ENCODE results near the gene HS3ST3A1. TPM values are rescaled to one million over a fixed set of nuclear protein-coding genes. Genes with fewer than 3 reads are reported as not detected.

The HS3ST3A1 gene
- total RNA-seq, 1 donor from 2014 or later, result 8.6 TPM

- Histone ChIP-seq H3K4me1 (peaks cover 14% of the 10 kb centered on the region), H3K27me3 (no peaks in the 10 kb centered on the region), H3K9me3 (no peaks in the 10 kb centered on the region), H3K36me3 (no peaks in the 10 kb centered on the region), H3K27ac (no peak overlapping the region), H3K4me3 (no peak overlapping the region)
- intact Hi-C loops (cut with DNase I), result no loop called here
- no peak for DNase-seq (ENCODE audit: extremely low spot score in 2 of 2)
- TF ChIP-seq, protein P1, sequence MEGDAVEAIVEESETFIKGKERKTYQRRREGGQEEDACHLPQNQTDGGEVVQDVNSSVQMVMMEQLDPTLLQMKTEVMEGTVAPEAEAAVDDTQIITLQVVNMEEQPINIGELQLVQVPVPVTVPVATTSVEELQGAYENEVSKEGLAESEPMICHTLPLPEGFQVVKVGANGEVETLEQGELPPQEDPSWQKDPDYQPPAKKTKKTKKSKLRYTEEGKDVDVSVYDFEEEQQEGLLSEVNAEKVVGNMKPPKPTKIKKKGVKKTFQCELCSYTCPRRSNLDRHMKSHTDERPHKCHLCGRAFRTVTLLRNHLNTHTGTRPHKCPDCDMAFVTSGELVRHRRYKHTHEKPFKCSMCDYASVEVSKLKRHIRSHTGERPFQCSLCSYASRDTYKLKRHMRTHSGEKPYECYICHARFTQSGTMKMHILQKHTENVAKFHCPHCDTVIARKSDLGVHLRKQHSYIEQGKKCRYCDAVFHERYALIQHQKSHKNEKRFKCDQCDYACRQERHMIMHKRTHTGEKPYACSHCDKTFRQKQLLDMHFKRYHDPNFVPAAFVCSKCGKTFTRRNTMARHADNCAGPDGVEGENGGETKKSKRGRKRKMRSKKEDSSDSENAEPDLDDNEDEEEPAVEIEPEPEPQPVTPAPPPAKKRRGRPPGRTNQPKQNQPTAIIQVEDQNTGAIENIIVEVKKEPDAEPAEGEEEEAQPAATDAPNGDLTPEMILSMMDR (IDR thresholded peaks at IDR 0.05), result no peak
- TF ChIP-seq POLR2A (IDR thresholded peaks at IDR 0.05) (no peak), POLR2AphosphoS5 (IDR thresholded peaks at IDR 0.05; ENCODE audit: insufficient read depth in 1 of 2, low read depth in 1 of 2) (no peak)
Observed at GRCh38 chr17:13537871-13538643, 63.7 kb downstream of the HS3ST3A1 start.

DNA sequence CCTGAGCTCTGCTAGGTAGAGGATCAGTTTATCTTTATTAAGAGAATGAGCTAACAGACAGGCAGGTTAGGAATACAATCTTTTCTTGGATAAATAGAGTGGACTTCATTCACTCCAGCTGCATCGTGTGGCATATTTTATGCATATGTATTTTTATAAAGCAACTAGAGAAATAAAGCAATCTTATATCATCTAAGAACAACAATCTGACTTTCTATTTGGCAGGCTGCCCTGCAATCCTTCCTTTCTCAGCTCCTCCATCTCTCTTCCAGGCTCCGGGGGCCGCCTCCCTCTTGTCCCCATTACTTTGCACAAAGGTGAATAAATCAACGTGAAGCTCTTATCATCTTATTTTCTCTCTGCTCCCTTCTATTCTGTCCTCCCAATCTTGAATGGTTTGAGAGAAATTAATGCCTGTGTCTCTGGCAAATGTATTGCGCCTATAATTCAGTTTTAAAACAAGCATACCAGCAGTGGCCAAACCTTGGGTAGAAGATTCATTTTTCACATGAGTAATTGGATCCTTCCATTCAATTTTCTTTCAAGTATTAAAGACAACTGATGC, 64.5 kb downstream of the HS3ST3A1 start:
- Histone ChIP-seq H3K36me3 (no peaks in the 10 kb centered on the region), H3K4me1 (peaks cover 14% of the 10 kb centered on the region), H3K27me3 (no peaks in the 10 kb centered on the region), H3K9me3 (no peaks in the 10 kb centered on the region), H3K4me3 (no peak overlapping the region), H3K27ac (no peak overlapping the region)
- TF ChIP-seq, protein P1 (IDR thresholded peaks at IDR 0.05), result no peak
- TF ChIP-seq POLR2A (IDR thresholded peaks at IDR 0.05) (no peak), POLR2AphosphoS5 (IDR thresholded peaks at IDR 0.05; ENCODE audit: insufficient read depth in 1 of 2, low read depth in 1 of 2) (no peak)
- no peak for DNase-seq (ENCODE audit: extremely low spot score in 2 of 2)
- intact Hi-C loops (cut with DNase I), result no loop called here

- Histone ChIP-seq H3K36me3 (no peaks in the 10 kb centered on the region), H3K27me3 (no peaks in the 10 kb centered on the region), H3K27ac (no peak overlapping the region), H3K4me3 (no peak overlapping the region), H3K9me3 (no peaks in the 10 kb centered on the region), H3K4me1 (no peaks in the 10 kb centered on the region)
- intact Hi-C loops (cut with DNase I), result no loop called here
- no peak for DNase-seq (ENCODE audit: extremely low spot score in 2 of 2)
- TF ChIP-seq, protein P1 (IDR thresholded peaks at IDR 0.05), result no peak
- TF ChIP-seq POLR2A (IDR thresholded peaks at IDR 0.05) (no peak), POLR2AphosphoS5 (IDR thresholded peaks at IDR 0.05; ENCODE audit: insufficient read depth in 1 of 2, low read depth in 1 of 2) (no peak)
Observed at GRCh38 chr17:13534946-13535345, 66.8 kb downstream of the HS3ST3A1 start.

GRCh38 chr17:13531721-13532120, 70.0 kb downstream of the HS3ST3A1 start:
- no peaks in the 10 kb centered on the region for H3K9me3 ChIP-seq
- no peak for DNase-seq (ENCODE audit: extremely low spot score in 2 of 2)

More at GRCh38 chr17:13531721-13532120, 70.0 kb downstream of the HS3ST3A1 start:
- H3K4me3 ChIP-seq, result no peak overlapping the region
- no peak overlapping the region for H3K27ac ChIP-seq
- no peaks in the 10 kb centered on the region for H3K36me3 ChIP-seq
- H3K4me1 ChIP-seq, result no peaks in the 10 kb centered on the region
- H3K27me3 ChIP-seq, result no peaks in the 10 kb centered on the region
- TF ChIP-seq, protein P1 (IDR thresholded peaks at IDR 0.05), result no peak
- TF ChIP-seq POLR2A (IDR thresholded peaks at IDR 0.05) (no peak), POLR2AphosphoS5 (IDR thresholded peaks at IDR 0.05; ENCODE audit: insufficient read depth in 1 of 2, low read depth in 1 of 2) (no peak)
- intact Hi-C loops (cut with DNase I), result no loop called here

Data from vagina (tissue), 2 donors.